Endothelial cell of umbilical vein (primary cell): ENCODE data around the gene C9. TPM values are rescaled to one million over a fixed set of nuclear protein-coding genes. Genes with fewer than 3 reads are reported as not detected.

Experiments
- BruUV-seq: library from RNA; stranded (reverse); fragments of 400-500 nt; replicated peaks from 2 replicates; lab custom pipeline; 2021; lab: Mats Ljungman, UMichigan
- CTCF ChIA-PET: fragments of 300-600, 350-600 bp; sonication (Branson Sonifier 250); formaldehyde crosslinking; loops from one replicate; lab custom pipeline; 2021; ENCODE audit warnings: antibody characterized with exemption, inconsistent platforms; lab: Charles Lee
- POLR2A ChIA-PET: fragments of 300-600, 350-600 bp; sonication (Branson Sonifier 250); formaldehyde crosslinking; loops from one replicate; lab custom pipeline; 2021; ENCODE audit warnings: antibody characterized with exemption, inconsistent platforms; lab: Charles Lee
- DNase-seq: peaks from one replicate; pipeline ENCODE4 v3.0.0-alpha.2; 2011; ENCODE audit warnings: low read depth, low spot score
- FAIRE-seq: peaks from 2 replicates; lab custom pipeline; 2011; peaks lifted over from hg19 to GRCh38; lab: Jason Lieb, UNC
- H2AFZ ChIP-seq: 2 replicates; pipeline ENCODE4 v1.6.0; 2012; ENCODE audit warnings: low read depth, low read length, control low read depth, inconsistent platforms
- H3K27ac ChIP-seq: 2 replicates; pipeline ENCODE4 v1.5.1; 2011; ENCODE audit warnings: low read depth, mild to moderate bottlenecking, control low read depth, low read length, moderate library complexity; ENCODE audit not compliant: insufficient read depth
- H3K27me3 ChIP-seq, 2 experiments: 2 replicates each; pipeline versions ENCODE4 v1.6.0 to v1.6.1; 2011; ENCODE audit warnings: low read length in 2 of 2, mixed read lengths in 1 of 2; ENCODE audit not compliant: control insufficient read depth in 2 of 2, insufficient read depth in 2 of 2
- H3K36me3 ChIP-seq, 2 experiments: 2 replicates in 1 of 2; 3 replicates in 1 of 2; pipeline ENCODE4 v1.5.1; 2011; ENCODE audit warnings: low read length in 2 of 2, mild to moderate bottlenecking in 1 of 2, moderate library complexity in 1 of 2; ENCODE audit not compliant: control insufficient read depth in 2 of 2, insufficient read depth in 2 of 2; ENCODE audit errors: extremely low read depth in 1 of 2
- H3K4me1 ChIP-seq: 3 replicates; pipeline ENCODE4 v1.5.1; 2011; ENCODE audit warnings: mild to moderate bottlenecking, low read length; ENCODE audit not compliant: control insufficient read depth, insufficient read depth; ENCODE audit errors: extremely low read depth
- H3K4me2 ChIP-seq: 2 replicates; pipeline ENCODE4 v1.6.1; 2011; ENCODE audit warnings: low read length, control low read depth, mixed read lengths; ENCODE audit not compliant: insufficient read depth
- H3K4me3 ChIP-seq, 3 experiments: fragments of 200-600 bp in 1 of 3; sonication (generic), shearing (Covaris generic) in 1 of 3; replicated peaks in 1 of 3; 2 replicates each; pipeline ENCODE4 v1.5.1; 2011 to 2016; ENCODE audit warnings: control low read depth in 3 of 3, low read length in 3 of 3, mild to moderate bottlenecking in 2 of 3, inconsistent platforms in 1 of 3, low read depth in 1 of 3, moderate library complexity in 1 of 3; ENCODE audit not compliant: insufficient read depth in 1 of 3
- H3K79me2 ChIP-seq: 2 replicates; pipeline ENCODE4 v1.6.0; 2012; ENCODE audit warnings: low read length, inconsistent platforms; ENCODE audit not compliant: control insufficient read depth, insufficient read depth
- H3K9ac ChIP-seq: replicated peaks from 2 replicates; pipeline ENCODE3; 2011; ENCODE audit warnings: low read length, control low read depth; ENCODE audit not compliant: insufficient read depth; ENCODE audit errors: extremely low read depth
- H3K9me1 ChIP-seq: replicated peaks from 3 replicates; pipeline ENCODE4 v1.6.0; 2011; ENCODE audit warnings: mild to moderate bottlenecking, low read length; ENCODE audit not compliant: control insufficient read depth, insufficient read depth; ENCODE audit errors: extremely low read depth
- H3K9me3 ChIP-seq: replicated peaks from 2 replicates; pipeline ENCODE4 v1.5.1; 2012; ENCODE audit warnings: low read length, inconsistent platforms; ENCODE audit not compliant: control insufficient read depth, insufficient read depth
- H4K20me1 ChIP-seq: replicated peaks from 2 replicates; pipeline ENCODE3; 2011; ENCODE audit warnings: mild to moderate bottlenecking, low read length; ENCODE audit not compliant: control insufficient read depth, insufficient read depth; ENCODE audit errors: extremely low read depth
- EZH2 ChIP-seq: IDR thresholded peaks from 2 replicates; pipeline ENCODE4 v1.6.1; 2012; ENCODE audit warnings: borderline replicate concordance, low read depth, mild to moderate bottlenecking, moderate library complexity, low read length, inconsistent platforms; ENCODE audit not compliant: severe bottlenecking
- FOS ChIP-seq: IDR thresholded peaks from 2 replicates; pipeline ENCODE4 v1.6.1; 2011; ENCODE audit warnings: mild to moderate bottlenecking, low read length, moderate library complexity, borderline replicate concordance; ENCODE audit not compliant: insufficient read depth
- GATA2 ChIP-seq: IDR thresholded peaks from 2 replicates; pipeline ENCODE4 v1.7.0; 2011; ENCODE audit warnings: low read depth, mild to moderate bottlenecking, moderate library complexity, mixed read lengths, low read length; ENCODE audit not compliant: insufficient read length, insufficient read depth
- JUN ChIP-seq: IDR thresholded peaks from 2 replicates; pipeline ENCODE4 v1.6.1; 2011; ENCODE audit warnings: borderline replicate concordance, low read depth; ENCODE audit not compliant: insufficient read length, insufficient read depth
- MYC ChIP-seq: IDR thresholded peaks from one replicate; pipeline ENCODE4 v1.6.1; 2011; ENCODE audit warnings: mild to moderate bottlenecking, low read depth, low read length
- POLR2A ChIP-seq: IDR thresholded peaks from 2 replicates; pipeline ENCODE4 v1.6.1; 2012; ENCODE audit warnings: low read depth, mild to moderate bottlenecking, control low read depth, low read length
- POLR2AphosphoS5 ChIP-seq: IDR thresholded peaks from 2 replicates; pipeline ENCODE4 v1.6.1; 2012; ENCODE audit warnings: low read depth, mild to moderate bottlenecking, control low read depth, low read length, moderate library complexity; ENCODE audit not compliant: insufficient read depth
- dilution Hi-C: fragments of 300-500 bp; cut with MboI; formaldehyde crosslinking; loops from one replicate; pipeline ENCODE4 v1.15.0; 2019; ENCODE audit warnings: low sequenced_read_pairs; ENCODE audit not compliant: extremely low pct_ligation_motif_present
- intact Hi-C: fragments of 100-400 bp; cut with micrococcal nuclease; formaldehyde crosslinking; loops from one replicate; pipeline ENCODE4 v1.10.0; 2022
- polyA plus RNA-seq, 4 experiments: library from polyadenylated mRNA; depleted of rRNA in 3 of 4; stranded (reverse) in 3 of 4; unstranded in 1 of 4; fragments of >200 nt; gene quantifications; 2 replicates each; pipeline versions ENCODE4 v1.2.1 to v1.2.3, GENCODE V29; 2011 to 2012; ENCODE audit warnings: missing spikeins in 1 of 4
- total RNA-seq: library from RNA; stranded (reverse); gene quantifications from 2 replicates; pipeline ENCODE4 v1.2.3, GENCODE V29; 2021
- TF ChIP-seq, protein P1 (sequence below), 2 donors: IDR thresholded peaks; 1 replicate in 1 of 2; 2 replicates in 1 of 2; pipeline ENCODE4 v1.5.1; 2011; ENCODE audit warnings: low read length in 2 of 2, mild to moderate bottlenecking in 2 of 2, moderate library complexity in 2 of 2, control low read depth in 1 of 2, inconsistent platforms in 1 of 2, low read depth in 1 of 2; ENCODE audit not compliant: insufficient read depth in 1 of 2; ENCODE audit errors: extremely low read depth in 1 of 2
- TF ChIP-seq, protein P2 (sequence below): IDR thresholded peaks from 2 replicates; pipeline ENCODE4 v1.6.1; 2011; ENCODE audit not compliant: insufficient read depth, insufficient read length

Gene C9
- total and polyA plus RNA-seq, 2 donors (not counting 3 experiments of a cell fraction or from before 2014, with no cell fraction given), result 0.33 TPM; not detected in 1

GRCh38 chr5:39284552-39284951 is 79.7 kb downstream of the C9 start:
- Histone ChIP-seq H2AFZ (no peak overlapping the region), H3K36me3 (no peaks in the 10 kb centered on the region), H4K20me1 (no peaks in the 10 kb centered on the region), H3K9me3 (no peaks in the 10 kb centered on the region), H3K27ac (no peak overlapping the region), H3K9ac (no peak overlapping the region), H3K9me1 (no peaks in the 10 kb centered on the region), H3K4me3 (no peak overlapping the region), H3K79me2 (no peaks in the 10 kb centered on the region), H3K4me1 (no peaks in the 10 kb centered on the region), H3K27me3 (no peaks in the 10 kb centered on the region), H3K4me2 (no peak overlapping the region)
- dilution Hi-C loops (no loop called here), intact Hi-C loops (loop anchor here (5.0 to 10.0 kb wide), 3 partner anchors 288 to 1080 kb away; partner anchors contain the start of gene OSMR)
- ChIA-PET POLR2A (no interaction called here), CTCF (interaction anchor here (0.6 to 6.2 kb wide), 3 partner anchors 19 to 291 kb away, joined by 3 to 61 read pairs (median 4); partner anchors contain the start of gene FYB1)
- TF ChIP-seq GATA2, result no peak
- no peak for TF ChIP-seq POLR2A
- TF ChIP-seq FOS, result no peak
- TF ChIP-seq EZH2, result no peak
- TF ChIP-seq, protein P1, sequence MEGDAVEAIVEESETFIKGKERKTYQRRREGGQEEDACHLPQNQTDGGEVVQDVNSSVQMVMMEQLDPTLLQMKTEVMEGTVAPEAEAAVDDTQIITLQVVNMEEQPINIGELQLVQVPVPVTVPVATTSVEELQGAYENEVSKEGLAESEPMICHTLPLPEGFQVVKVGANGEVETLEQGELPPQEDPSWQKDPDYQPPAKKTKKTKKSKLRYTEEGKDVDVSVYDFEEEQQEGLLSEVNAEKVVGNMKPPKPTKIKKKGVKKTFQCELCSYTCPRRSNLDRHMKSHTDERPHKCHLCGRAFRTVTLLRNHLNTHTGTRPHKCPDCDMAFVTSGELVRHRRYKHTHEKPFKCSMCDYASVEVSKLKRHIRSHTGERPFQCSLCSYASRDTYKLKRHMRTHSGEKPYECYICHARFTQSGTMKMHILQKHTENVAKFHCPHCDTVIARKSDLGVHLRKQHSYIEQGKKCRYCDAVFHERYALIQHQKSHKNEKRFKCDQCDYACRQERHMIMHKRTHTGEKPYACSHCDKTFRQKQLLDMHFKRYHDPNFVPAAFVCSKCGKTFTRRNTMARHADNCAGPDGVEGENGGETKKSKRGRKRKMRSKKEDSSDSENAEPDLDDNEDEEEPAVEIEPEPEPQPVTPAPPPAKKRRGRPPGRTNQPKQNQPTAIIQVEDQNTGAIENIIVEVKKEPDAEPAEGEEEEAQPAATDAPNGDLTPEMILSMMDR (IDR thresholded peaks at IDR 0.05; ENCODE audit: extremely low read depth in 1 of 2, insufficient read depth in 1 of 2, low read depth in 1 of 2, low read length in 2 of 2), result no peak
- TF ChIP-seq, protein P2, sequence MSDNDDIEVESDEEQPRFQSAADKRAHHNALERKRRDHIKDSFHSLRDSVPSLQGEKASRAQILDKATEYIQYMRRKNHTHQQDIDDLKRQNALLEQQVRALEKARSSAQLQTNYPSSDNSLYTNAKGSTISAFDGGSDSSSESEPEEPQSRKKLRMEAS, result no peak
- no peak for TF ChIP-seq POLR2AphosphoS5
- TF ChIP-seq JUN, result no peak
- TF ChIP-seq MYC, result no peak
- FAIRE-seq (no peak), DNase-seq (no peak)
- no TSS peak for BruUV-seq
